HEK293 (cell line): Measurements from ENCODE around the gene OVCH2.

Experiments
- CTCF ChIA-PET: fragments of 350-600 bp; formaldehyde crosslinking; extraction: SDS; loops from one replicate; lab custom pipeline; 2021; ENCODE audit warnings: antibody characterized with exemption; lab: Yijun Ruan, JAX
- POLR2A ChIA-PET: fragments of 300-600 bp; formaldehyde crosslinking; extraction: SDS; loops from one replicate; lab custom pipeline; 2020; ENCODE audit warnings: antibody characterized with exemption, inconsistent platforms; lab: Yijun Ruan, JAX
- H3K27ac ChIP-seq: fragments of 200-500 bp; sonication (Bioruptor generic); 2 replicates; pipeline ENCODE4 v1.5.1; 2014; ENCODE audit warnings: low read depth, low read length, control low read depth, inconsistent platforms; ENCODE audit errors: extremely low read depth
- H3K36me3 ChIP-seq, 2 experiments: fragments of 200-500 bp in 1 of 2; sonication (Bioruptor generic) in 1 of 2; 1 replicate in 1 of 2; 2 replicates in 1 of 2; pipeline ENCODE4 v1.5.1; 2014 to 2017; ENCODE audit warnings: inconsistent platforms in 2 of 2, low read length in 2 of 2; ENCODE audit not compliant: control insufficient read depth in 2 of 2, insufficient read depth in 1 of 2
- H3K4me1 ChIP-seq: fragments of 200-500 bp; sonication (Bioruptor generic); 2 replicates; pipeline ENCODE4 v1.5.1; 2014; ENCODE audit warnings: mild to moderate bottlenecking, low read length, inconsistent platforms; ENCODE audit not compliant: control insufficient read depth, insufficient read depth
- H3K4me3 ChIP-seq: 2 replicates; pipeline ENCODE4 v1.5.1; 2011; ENCODE audit warnings: low read depth, mild to moderate bottlenecking, control low read depth, low read length, moderate library complexity
- H3K9me3 ChIP-seq: fragments of 200-500 bp; sonication (Bioruptor generic); 2 replicates; pipeline ENCODE4 v1.5.1; 2014; ENCODE audit warnings: low read depth, low read length, inconsistent platforms; ENCODE audit not compliant: control insufficient read depth, insufficient read depth
- ATF2 ChIP-seq: fragments of 450-650 bp; formaldehyde crosslinking; IDR thresholded peaks from 2 replicates; pipeline ENCODE4 v1.5.1; 2016; ENCODE audit warnings: missing biosample characterization, missing genetic modification characterization, low read depth
- FEZF1 ChIP-seq: fragments of 450-650 bp; formaldehyde crosslinking; IDR thresholded peaks from 2 replicates; pipeline ENCODE4 v1.5.1; 2016; ENCODE audit warnings: missing biosample characterization, missing genetic modification characterization
- GLI4 ChIP-seq: fragments of 450-650 bp; formaldehyde crosslinking; IDR thresholded peaks from 2 replicates; pipeline ENCODE4 v1.5.1; 2016; ENCODE audit warnings: missing biosample characterization, missing genetic modification characterization
- HIC1 ChIP-seq: fragments of 450-650 bp; formaldehyde crosslinking; IDR thresholded peaks from 2 replicates; pipeline ENCODE4 v1.5.1; 2016; ENCODE audit warnings: missing biosample characterization, missing genetic modification characterization
- KLF1 ChIP-seq: fragments of 450-650 bp; formaldehyde crosslinking; IDR thresholded peaks from 2 replicates; pipeline ENCODE4 v1.5.1; 2016; ENCODE audit warnings: missing biosample characterization, missing genetic modification characterization
- KLF16 ChIP-seq: fragments of 450-650 bp; formaldehyde crosslinking; IDR thresholded peaks from 2 replicates; pipeline ENCODE4 v1.5.1; 2017; ENCODE audit warnings: missing biosample characterization, missing genetic modification characterization
- MZF1 ChIP-seq: fragments of 450-650 bp; formaldehyde crosslinking; IDR thresholded peaks from 2 replicates; pipeline ENCODE4 v1.5.1; 2017; ENCODE audit warnings: missing biosample characterization, missing genetic modification characterization, borderline replicate concordance
- WT1 ChIP-seq: fragments of 450-650 bp; formaldehyde crosslinking; IDR thresholded peaks from 2 replicates; pipeline ENCODE4 v1.5.1; 2016; ENCODE audit warnings: missing biosample characterization, missing genetic modification characterization
- ZFHX2 ChIP-seq: fragments of 450-650 bp; formaldehyde crosslinking; conservative IDR thresholded peaks from 2 replicates; pipeline ENCODE4 v1.5.1; 2016; ENCODE audit warnings: missing biosample characterization, missing genetic modification characterization
- ZNF341 ChIP-seq: fragments of 450-650 bp; formaldehyde crosslinking; IDR thresholded peaks from 2 replicates; pipeline ENCODE4; 2016; ENCODE audit warnings: low read depth, missing biosample characterization, missing genetic modification characterization
- ZNF488 ChIP-seq: fragments of 450-650 bp; formaldehyde crosslinking; IDR thresholded peaks from 2 replicates; pipeline ENCODE4 v1.5.1; 2016; ENCODE audit warnings: missing biosample characterization, missing genetic modification characterization
- ZNF513 ChIP-seq: fragments of 450-650 bp; IDR thresholded peaks from 2 replicates; pipeline ENCODE4 v1.5.1; 2018; ENCODE audit warnings: missing biosample characterization, missing genetic modification characterization
- ZNF518A ChIP-seq: fragments of 450-650 bp; formaldehyde crosslinking; conservative IDR thresholded peaks from 2 replicates; pipeline ENCODE4 v1.5.1; 2016; ENCODE audit warnings: low read depth, missing biosample characterization, missing genetic modification characterization
- ZNF558 ChIP-seq: fragments of 450-650 bp; formaldehyde crosslinking; IDR thresholded peaks from 2 replicates; pipeline ENCODE4 v1.5.1; 2016; ENCODE audit warnings: missing biosample characterization, missing genetic modification characterization
- ZNF776 ChIP-seq: fragments of 450-650 bp; formaldehyde crosslinking; IDR thresholded peaks from 2 replicates; pipeline ENCODE4 v1.5.0; 2017; ENCODE audit warnings: missing biosample characterization, missing genetic modification characterization, borderline replicate concordance
- ZNF785 ChIP-seq: fragments of 450-650 bp; formaldehyde crosslinking; IDR thresholded peaks from 2 replicates; pipeline ENCODE4 v1.5.1; 2016; ENCODE audit warnings: missing biosample characterization, missing genetic modification characterization

The OVCH2 gene

GRCh38 chr11:7686761-7687160 is 19.5 kb downstream of the OVCH2 start:
- CTCF ChIA-PET: interaction anchor here (0.6 to 3.4 kb wide), 11 partner anchors 9 to 932 kb away, joined by 3 to 19 read pairs (median 3); partner anchors contain the start of gene OR10A2
- H3K9me3 ChIP-seq: no peaks in the 10 kb centered on the region
- H3K4me3 ChIP-seq: no peak overlapping the region
- POLR2A ChIA-PET: no interaction called here
- TF ChIP-seq ZNF513 (tag by site-specific recombination) (no peak), KLF1 (no peak), ZNF488 (no peak)
- H3K36me3 ChIP-seq: no peaks in the 10 kb centered on the region
- no peaks in the 10 kb centered on the region; the same call in none of the 2 replicates for H3K4me1 ChIP-seq
- no peak overlapping the region for H3K27ac ChIP-seq

- Histone ChIP-seq H3K36me3 (no peaks in the 10 kb centered on the region), H3K4me1 (no peaks in the 10 kb centered on the region), H3K9me3 (no peaks in the 10 kb centered on the region), H3K27ac (no peak overlapping the region), H3K4me3 (no peak overlapping the region)
- no peak for TF ChIP-seq ATF2 (tag by site-specific recombination)
- TF ChIP-seq GLI4 (tag by site-specific recombination): no peak
- TF ChIP-seq ZNF558 (tag by site-specific recombination): no peak
- POLR2A ChIA-PET: no interaction called here
- CTCF ChIA-PET: no interaction called here
These were observed 22.7 kb downstream of the OVCH2 start for GRCh38 chr11:7683571-7683970.

- POLR2A ChIA-PET: no interaction called here
- no peak overlapping the region for H3K4me3 ChIP-seq
- H3K4me1 ChIP-seq: no peaks in the 10 kb centered on the region
- TF ChIP-seq FEZF1 (tag by site-specific recombination) (0 out of 2 replicates have a peak, but pooled peaks have one; percentile 9), MZF1 (tag by site-specific recombination) (peak; percentile 39; the same call in 1 of the 2 replicates), ZNF785 (tag by site-specific recombination) (no peak), HIC1 (tag by site-specific recombination) (no peak)
- TF ChIP-seq, all 188 proteins: peak for 2
- H3K9me3 ChIP-seq: no peaks in the 10 kb centered on the region
- CTCF ChIA-PET: interaction anchor here (0.6 to 2.0 kb wide), 7 partner anchors 9 to 759 kb away, joined by 3 to 5 read pairs (median 3); no protein-coding TSS in a partner anchor
- no peaks in the 10 kb centered on the region for H3K36me3 ChIP-seq
- H3K27ac ChIP-seq: no peak overlapping the region
These were observed 28.5 kb downstream of the OVCH2 start for GRCh38 chr11:7677796-7678201.

GRCh38 chr11:7677071-7677470 is 29.2 kb downstream of the OVCH2 start:
- ChIA-PET CTCF (interaction anchor here (0.9 to 1.0 kb wide), 2 partner anchors 13 to 106 kb away, joined by 3 to 4 read pairs; no protein-coding TSS in a partner anchor), POLR2A (no interaction called here)
- no peaks in the 10 kb centered on the region for H3K4me1 ChIP-seq
- no peaks in the 10 kb centered on the region for H3K9me3 ChIP-seq
- H3K27ac ChIP-seq: no peak overlapping the region
- H3K36me3 ChIP-seq: no peaks in the 10 kb centered on the region
- no peak overlapping the region for H3K4me3 ChIP-seq
- TF ChIP-seq WT1: peak; percentile 35; the same call in 1 of the 2 replicates
- TF ChIP-seq KLF16 (tag by site-specific recombination): 0 out of 2 replicates have a peak, but pooled peaks have one; percentile 16
- TF ChIP-seq ZNF518A (tag by site-specific recombination): 0 out of 2 replicates have a peak, but pooled peaks have one; percentile 23
- peak; percentile 75 for TF ChIP-seq ZFHX2 (tag by site-specific recombination)
- 0 out of 2 replicates have a peak, but pooled peaks have one; percentile 15 for TF ChIP-seq ZNF341 (tag by site-specific recombination)
- no peak for TF ChIP-seq ZNF776
